ENCODE measurements around the gene MCF2L2.

Gene MCF2L2

DNA sequence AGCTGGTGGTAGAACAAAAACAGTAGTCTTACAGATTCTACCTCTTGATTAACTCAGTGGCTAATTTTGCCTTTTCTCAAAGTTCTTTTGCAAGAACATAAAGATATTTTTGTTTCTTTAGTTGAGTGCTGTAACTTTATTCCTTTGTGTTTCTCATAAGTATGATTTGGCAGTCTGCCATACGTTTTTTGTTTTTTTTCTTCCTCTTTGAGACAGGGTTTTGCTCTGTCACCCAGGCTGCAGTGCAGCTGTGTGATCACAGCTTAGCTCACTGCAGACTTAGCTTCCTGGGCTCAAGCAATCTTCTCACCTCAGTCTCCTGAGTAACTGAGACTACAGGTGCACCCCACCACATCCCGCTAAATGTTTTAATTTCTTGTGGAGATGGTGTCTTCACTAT is 153.0 kb downstream of the MCF2L2 start:
- H3K27ac ChIP-seq (ENCODE audit: low read depth, low read length) = no peak overlapping the region
- no peaks in the 10 kb centered on the region for H3K9me3 ChIP-seq (ENCODE audit: control insufficient read depth in 1 of 2, low read length in 2 of 2)
- peaks cover 5 to 19% of the 10 kb centered on the region in 2 donors for H3K36me3 ChIP-seq (ENCODE audit: control insufficient read depth in 1 of 2, insufficient read depth in 2 of 2, low read length in 2 of 2)
- H3K4me1 ChIP-seq (ENCODE audit: control insufficient read depth in 1 of 2, insufficient read depth in 2 of 2, low read length in 2 of 2) = peaks cover 11 to 26% of the 10 kb centered on the region in 2 donors
- no peak overlapping the region for H3K4me3 ChIP-seq (ENCODE audit: low read depth in 1 of 2, low read length in 2 of 2)
- no peak overlapping the region for H3K9ac ChIP-seq (ENCODE audit: low read depth in 1 of 2, low read length in 2 of 2)
- no peaks in the 10 kb centered on the region for H3K27me3 ChIP-seq (ENCODE audit: control insufficient read depth in 1 of 2, insufficient read depth in 2 of 2, low read length in 2 of 2)

DNA sequence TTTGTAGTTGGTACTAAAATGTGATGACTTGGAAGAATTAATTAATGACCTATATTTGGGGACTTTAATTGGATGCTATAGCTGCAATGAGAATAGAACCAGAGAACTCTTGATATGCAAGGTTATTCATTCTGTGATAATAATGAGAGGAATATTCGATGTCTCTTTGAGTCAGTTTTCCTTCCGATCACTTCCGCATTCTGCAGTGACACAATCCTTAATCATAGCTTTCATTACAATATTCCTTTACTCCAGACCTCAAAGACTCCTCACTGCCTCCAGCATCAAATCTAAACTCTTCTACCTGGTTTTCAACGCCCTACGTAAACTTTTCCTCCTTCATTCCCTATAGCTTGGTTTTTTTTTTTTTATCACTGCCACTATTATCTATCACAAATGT is 153.8 kb downstream of the MCF2L2 start:
- no peaks in the 10 kb centered on the region for H3K27me3 ChIP-seq (ENCODE audit: control insufficient read depth in 1 of 2, insufficient read depth in 2 of 2, low read length in 2 of 2)
- peaks cover 10 to 23% of the 10 kb centered on the region in 2 donors for H3K36me3 ChIP-seq (ENCODE audit: control insufficient read depth in 1 of 2, insufficient read depth in 2 of 2, low read length in 2 of 2)
- H3K4me3 ChIP-seq (ENCODE audit: low read depth in 1 of 2, low read length in 2 of 2) = no peak overlapping the region
- no peak overlapping the region for H3K9ac ChIP-seq (ENCODE audit: low read depth in 1 of 2, low read length in 2 of 2)
- H3K9me3 ChIP-seq (ENCODE audit: control insufficient read depth in 1 of 2, low read length in 2 of 2) = no peaks in the 10 kb centered on the region
- peaks cover 11 to 34% of the 10 kb centered on the region in 2 donors for H3K4me1 ChIP-seq (ENCODE audit: control insufficient read depth in 1 of 2, insufficient read depth in 2 of 2, low read length in 2 of 2)
- H3K27ac ChIP-seq (ENCODE audit: low read depth, low read length) = no peak overlapping the region

DNA sequence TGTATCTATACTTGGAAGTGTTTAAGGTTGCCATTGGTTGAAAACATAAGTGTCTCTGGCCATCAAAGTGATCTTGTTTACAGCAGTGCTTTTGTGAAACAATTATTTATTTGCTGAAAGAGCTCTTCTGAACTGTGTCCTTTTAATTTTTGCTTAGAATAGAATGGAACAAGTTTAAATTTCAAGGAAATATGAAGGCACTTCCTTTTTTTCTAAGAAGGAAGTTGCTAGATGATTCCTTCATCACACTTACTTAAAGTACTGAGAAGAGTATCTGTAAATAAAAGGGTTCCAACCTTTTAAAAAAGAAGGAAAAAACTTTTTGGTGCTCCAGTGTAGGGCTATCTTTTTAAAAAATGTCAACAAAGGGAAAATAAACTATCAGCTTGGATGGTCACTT is 155.6 kb downstream of the MCF2L2 start:
- Histone ChIP-seq H3K4me3 (ENCODE audit: low read depth in 1 of 2, low read length in 2 of 2) (no peak overlapping the region), H3K4me1 (ENCODE audit: control insufficient read depth in 1 of 2, insufficient read depth in 2 of 2, low read length in 2 of 2) (peaks cover 23 to 46% of the 10 kb centered on the region in 2 donors), H3K9me3 (ENCODE audit: control insufficient read depth in 1 of 2, low read length in 2 of 2) (no peaks in the 10 kb centered on the region), H3K36me3 (ENCODE audit: control insufficient read depth in 1 of 2, insufficient read depth in 2 of 2, low read length in 2 of 2) (peaks cover 10 to 23% of the 10 kb centered on the region in 2 donors), H3K27me3 (ENCODE audit: control insufficient read depth in 1 of 2, insufficient read depth in 2 of 2, low read length in 2 of 2) (no peaks in the 10 kb centered on the region), H3K9ac (ENCODE audit: low read depth in 1 of 2, low read length in 2 of 2) (no peak overlapping the region), H3K27ac (ENCODE audit: low read depth, low read length) (no peak overlapping the region)

DNA sequence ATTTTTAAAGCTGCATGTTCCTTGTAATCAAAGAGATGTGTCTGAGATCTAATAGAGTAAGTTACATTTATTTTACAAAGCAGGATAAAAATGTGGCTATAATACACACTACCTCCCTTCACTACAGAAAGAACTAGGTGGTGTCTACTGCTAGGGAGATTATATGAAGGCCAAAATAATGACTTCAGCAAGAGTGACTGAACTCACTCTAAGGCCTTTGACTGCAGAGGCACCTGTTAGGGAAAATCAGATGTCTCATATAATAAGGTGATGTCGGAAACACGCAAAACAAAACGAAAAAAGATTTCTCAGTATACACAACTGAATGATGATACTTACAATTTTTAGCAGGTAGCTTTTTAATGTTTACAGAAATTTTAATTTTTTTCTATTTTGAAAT is 156.3 kb downstream of the MCF2L2 start:
- Histone ChIP-seq H3K9ac (ENCODE audit: low read depth in 1 of 2, low read length in 2 of 2) (no peak overlapping the region), H3K4me3 (ENCODE audit: low read depth in 1 of 2, low read length in 2 of 2) (no peak overlapping the region), H3K36me3 (ENCODE audit: control insufficient read depth in 1 of 2, insufficient read depth in 2 of 2, low read length in 2 of 2) (peaks cover 10 to 23% of the 10 kb centered on the region in 2 donors), H3K4me1 (ENCODE audit: control insufficient read depth in 1 of 2, insufficient read depth in 2 of 2, low read length in 2 of 2) (peaks cover 29 to 53% of the 10 kb centered on the region in 2 donors), H3K27ac (ENCODE audit: low read depth, low read length) (no peak overlapping the region), H3K27me3 (ENCODE audit: control insufficient read depth in 1 of 2, insufficient read depth in 2 of 2, low read length in 2 of 2) (no peaks in the 10 kb centered on the region), H3K9me3 (ENCODE audit: control insufficient read depth in 1 of 2, low read length in 2 of 2) (no peaks in the 10 kb centered on the region)

DNA sequence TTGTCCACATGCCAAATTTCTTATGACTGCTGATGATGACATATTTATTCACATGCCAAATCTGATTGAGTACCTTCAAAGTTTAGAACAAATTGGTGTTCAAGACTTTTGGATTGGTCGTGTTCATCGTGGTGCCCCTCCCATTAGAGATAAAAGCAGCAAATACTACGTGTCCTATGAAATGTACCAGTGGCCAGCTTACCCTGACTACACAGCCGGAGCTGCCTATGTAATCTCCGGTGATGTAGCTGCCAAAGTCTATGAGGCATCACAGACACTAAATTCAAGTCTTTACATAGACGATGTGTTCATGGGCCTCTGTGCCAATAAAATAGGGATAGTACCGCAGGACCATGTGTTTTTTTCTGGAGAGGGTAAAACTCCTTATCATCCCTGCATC is 158.1 kb downstream of the MCF2L2 start:
- H3K4me1 ChIP-seq (ENCODE audit: control insufficient read depth in 1 of 2, insufficient read depth in 2 of 2, low read length in 2 of 2) = peaks cover 36 to 62% of the 10 kb centered on the region in 2 donors
- H3K27ac ChIP-seq (ENCODE audit: low read depth, low read length) = no peak overlapping the region

DNA sequence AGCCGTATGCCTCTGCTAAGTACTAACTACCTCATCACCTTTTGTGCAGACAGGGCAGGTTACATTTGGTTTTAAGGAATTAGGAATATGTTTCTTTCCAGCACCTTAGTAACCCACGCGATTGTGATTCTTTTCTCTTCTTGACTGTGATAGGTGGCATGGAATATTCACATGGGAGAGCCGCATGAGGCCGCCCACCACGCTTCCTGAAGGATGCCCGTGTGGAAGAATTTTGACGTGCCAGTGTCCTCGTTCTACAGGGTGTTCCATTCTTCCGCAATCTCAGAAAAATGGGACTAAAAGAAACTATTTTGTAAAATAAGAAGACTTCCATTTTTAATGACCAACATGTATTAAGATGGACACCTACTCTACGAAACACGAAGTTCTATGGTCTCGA is 159.1 kb downstream of the MCF2L2 start:
- Histone ChIP-seq H3K27ac (ENCODE audit: low read depth, low read length) (no peak overlapping the region), H3K9ac (ENCODE audit: low read depth in 1 of 2, low read length in 2 of 2) (no peak overlapping the region), H3K9me3 (ENCODE audit: control insufficient read depth in 1 of 2, low read length in 2 of 2) (no peaks in the 10 kb centered on the region), H3K4me3 (ENCODE audit: low read depth in 1 of 2, low read length in 2 of 2) (no peak overlapping the region), H3K36me3 (ENCODE audit: control insufficient read depth in 1 of 2, insufficient read depth in 2 of 2, low read length in 2 of 2) (peaks cover 10 to 23% of the 10 kb centered on the region in 2 donors), H3K4me1 (ENCODE audit: control insufficient read depth in 1 of 2, insufficient read depth in 2 of 2, low read length in 2 of 2) (peaks cover 39 to 62% of the 10 kb centered on the region in 2 donors), H3K27me3 (ENCODE audit: control insufficient read depth in 1 of 2, insufficient read depth in 2 of 2, low read length in 2 of 2) (no peaks in the 10 kb centered on the region)

More for the DNA sequence above, 158.1 kb downstream of the MCF2L2 start:
- Histone ChIP-seq H3K9me3 (ENCODE audit: control insufficient read depth in 1 of 2, low read length in 2 of 2) (no peaks in the 10 kb centered on the region), H3K27me3 (ENCODE audit: control insufficient read depth in 1 of 2, insufficient read depth in 2 of 2, low read length in 2 of 2) (no peaks in the 10 kb centered on the region), H3K4me3 (ENCODE audit: low read depth in 1 of 2, low read length in 2 of 2) (no peak overlapping the region), H3K36me3 (ENCODE audit: control insufficient read depth in 1 of 2, insufficient read depth in 2 of 2, low read length in 2 of 2) (peaks cover 10 to 23% of the 10 kb centered on the region in 2 donors), H3K9ac (ENCODE audit: low read depth in 1 of 2, low read length in 2 of 2) (no peak overlapping the region)

DNA sequence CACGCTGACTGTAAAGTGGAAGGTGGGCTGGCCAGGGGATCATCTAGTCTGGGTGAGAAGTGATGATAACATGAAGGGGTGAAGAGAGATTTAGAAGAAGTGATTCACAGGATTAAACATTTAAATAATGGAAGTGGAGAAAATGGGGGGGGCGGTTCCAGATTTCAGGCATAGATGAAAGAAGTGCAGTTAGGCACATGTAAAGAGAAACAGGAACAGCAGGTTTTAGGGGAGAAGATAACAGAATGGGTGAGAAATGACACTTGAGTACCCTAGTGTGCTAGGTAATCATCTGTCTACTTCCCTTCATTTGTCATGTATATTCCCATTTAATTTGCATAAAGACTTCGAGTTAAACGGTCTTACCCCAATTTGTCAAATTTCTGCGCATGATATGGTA is 160.1 kb downstream of the MCF2L2 start:
- Histone ChIP-seq H3K27ac (ENCODE audit: low read depth, low read length) (no peak overlapping the region), H3K36me3 (ENCODE audit: control insufficient read depth in 1 of 2, insufficient read depth in 2 of 2, low read length in 2 of 2) (peaks cover 10 to 14% of the 10 kb centered on the region in 2 donors), H3K9me3 (ENCODE audit: control insufficient read depth in 1 of 2, low read length in 2 of 2) (no peaks in the 10 kb centered on the region), H3K27me3 (ENCODE audit: control insufficient read depth in 1 of 2, insufficient read depth in 2 of 2, low read length in 2 of 2) (no peaks in the 10 kb centered on the region), H3K4me1 (ENCODE audit: control insufficient read depth in 1 of 2, insufficient read depth in 2 of 2, low read length in 2 of 2) (peaks cover 46 to 69% of the 10 kb centered on the region in 2 donors), H3K9ac (ENCODE audit: low read depth in 1 of 2, low read length in 2 of 2) (peak overlapping the region in 1 of 2 donors; percentile 13), H3K4me3 (ENCODE audit: low read depth in 1 of 2, low read length in 2 of 2) (peak overlapping the region in 1 of 2 donors; percentile 12)

DNA sequence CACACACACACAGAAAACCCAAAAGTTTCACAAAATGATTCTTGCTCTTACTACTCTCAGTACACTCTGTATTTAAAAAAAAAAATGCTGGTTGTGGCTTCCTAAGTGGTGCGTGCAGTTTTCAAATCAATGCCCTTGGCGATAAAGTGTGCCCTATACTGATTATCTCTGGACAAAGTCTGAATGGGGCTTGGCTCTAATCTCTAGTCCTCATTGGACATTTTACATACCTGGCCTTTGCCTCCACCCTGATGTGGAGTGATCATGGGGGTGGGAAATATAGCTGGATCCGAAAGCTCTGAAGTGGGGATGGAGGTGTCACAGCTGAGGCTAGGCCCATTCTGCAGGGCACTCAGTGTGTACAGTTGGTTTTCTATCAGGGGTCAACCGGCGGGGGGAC is 161.3 kb downstream of the MCF2L2 start:
- peak overlapping the region; percentile 40 to 57 for H3K9ac ChIP-seq (ENCODE audit: low read depth in 1 of 2, low read length in 2 of 2)
- no peaks in the 10 kb centered on the region for H3K27me3 ChIP-seq (ENCODE audit: control insufficient read depth in 1 of 2, insufficient read depth in 2 of 2, low read length in 2 of 2)
- peak overlapping the region; percentile 41 to 60 for H3K4me3 ChIP-seq (ENCODE audit: low read depth in 1 of 2, low read length in 2 of 2)
- peaks cover 10 to 12% of the 10 kb centered on the region in 2 donors for H3K36me3 ChIP-seq (ENCODE audit: control insufficient read depth in 1 of 2, insufficient read depth in 2 of 2, low read length in 2 of 2)
- peaks cover 58 to 81% of the 10 kb centered on the region in 2 donors for H3K4me1 ChIP-seq (ENCODE audit: control insufficient read depth in 1 of 2, insufficient read depth in 2 of 2, low read length in 2 of 2)
- no peaks in the 10 kb centered on the region for H3K9me3 ChIP-seq (ENCODE audit: control insufficient read depth in 1 of 2, low read length in 2 of 2)
- peak overlapping the region; percentile 67 for H3K27ac ChIP-seq (ENCODE audit: low read depth, low read length)

DNA sequence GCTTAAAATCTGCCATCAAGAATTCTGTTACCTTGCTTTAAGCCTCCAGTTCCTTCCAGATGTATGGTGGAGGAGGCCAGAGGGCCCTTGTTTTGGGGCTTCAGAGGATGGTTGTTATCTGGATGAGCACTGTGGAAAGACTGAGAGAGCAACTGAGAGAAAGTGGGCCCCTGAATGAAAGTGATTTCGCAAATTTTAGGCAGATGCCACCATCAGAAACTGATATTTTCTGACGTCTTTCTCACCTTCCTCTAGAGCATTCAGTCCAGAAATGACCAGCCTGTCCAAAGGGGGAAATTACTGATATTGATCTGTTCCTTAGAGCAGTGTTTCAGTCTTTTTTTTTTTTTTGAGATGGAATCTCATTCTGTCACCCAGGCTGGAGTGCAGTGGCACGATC is 162.0 kb downstream of the MCF2L2 start:
- Histone ChIP-seq H3K4me1 (ENCODE audit: control insufficient read depth in 1 of 2, insufficient read depth in 2 of 2, low read length in 2 of 2) (peaks cover 59 to 81% of the 10 kb centered on the region in 2 donors), H3K9ac (ENCODE audit: low read depth in 1 of 2, low read length in 2 of 2) (peak overlapping the region; percentile 43 to 44), H3K27me3 (ENCODE audit: control insufficient read depth in 1 of 2, insufficient read depth in 2 of 2, low read length in 2 of 2) (no peaks in the 10 kb centered on the region), H3K27ac (ENCODE audit: low read depth, low read length) (peak overlapping the region; percentile 39), H3K9me3 (ENCODE audit: control insufficient read depth in 1 of 2, low read length in 2 of 2) (no peaks in the 10 kb centered on the region), H3K36me3 (ENCODE audit: control insufficient read depth in 1 of 2, insufficient read depth in 2 of 2, low read length in 2 of 2) (peaks cover 9 to 10% of the 10 kb centered on the region in 2 donors), H3K4me3 (ENCODE audit: low read depth in 1 of 2, low read length in 2 of 2) (peak overlapping the region in 1 of 2 donors; percentile 40)

DNA sequence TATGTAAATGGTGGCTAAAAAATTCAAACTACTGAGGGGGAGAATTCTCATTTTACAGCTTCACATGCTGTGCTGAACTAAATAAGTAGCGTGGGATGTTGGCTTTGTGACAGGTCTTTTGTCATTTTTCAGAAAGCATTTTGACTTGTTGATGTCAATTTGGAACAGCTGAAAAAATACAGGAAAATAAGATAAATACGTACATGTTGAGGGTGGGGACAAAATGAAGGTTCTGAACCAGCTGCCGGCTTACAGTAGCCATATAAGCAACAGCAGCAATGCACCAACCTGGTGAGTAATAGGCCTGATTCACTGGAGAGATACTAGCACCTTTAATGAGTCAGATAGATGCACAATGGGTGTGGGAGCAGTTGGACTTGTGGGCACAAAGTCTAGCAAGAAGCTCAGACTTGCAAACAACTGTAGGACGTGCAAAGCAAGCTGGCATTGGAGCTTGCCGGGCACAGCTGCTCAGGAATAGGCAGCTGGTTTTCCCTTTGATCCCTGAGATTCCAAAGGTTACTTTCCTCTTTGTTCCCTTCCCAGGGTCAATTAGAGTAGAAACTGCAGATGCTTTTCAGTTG is 162.5 kb downstream of the MCF2L2 start:
- Histone ChIP-seq H3K9me3 (ENCODE audit: control insufficient read depth in 1 of 2, low read length in 2 of 2) (no peaks in the 10 kb centered on the region), H3K27ac (ENCODE audit: low read depth, low read length) (peak overlapping the region; percentile 67), H3K9ac (ENCODE audit: low read depth in 1 of 2, low read length in 2 of 2) (peak overlapping the region; percentile 41 to 55), H3K4me1 (ENCODE audit: control insufficient read depth in 1 of 2, insufficient read depth in 2 of 2, low read length in 2 of 2) (peaks cover 63 to 84% of the 10 kb centered on the region in 2 donors), H3K36me3 (ENCODE audit: control insufficient read depth in 1 of 2, insufficient read depth in 2 of 2, low read length in 2 of 2) (peaks cover 9 to 10% of the 10 kb centered on the region in 2 donors), H3K27me3 (ENCODE audit: control insufficient read depth in 1 of 2, insufficient read depth in 2 of 2, low read length in 2 of 2) (no peaks in the 10 kb centered on the region), H3K4me3 (ENCODE audit: low read depth in 1 of 2, low read length in 2 of 2) (peak overlapping the region in 1 of 2 donors; percentile 41)
